HEK293 (cell line): Measurements from ENCODE around the gene CLEC16A.

Experiments used
- CTCF ChIA-PET: fragments of 350-600 bp; formaldehyde crosslinking; extraction: SDS; loops from one replicate; lab custom pipeline; 2021; ENCODE audit warnings: antibody characterized with exemption; lab: Yijun Ruan, JAX
- POLR2A ChIA-PET: fragments of 300-600 bp; formaldehyde crosslinking; extraction: SDS; loops from one replicate; lab custom pipeline; 2020; ENCODE audit warnings: antibody characterized with exemption, inconsistent platforms; lab: Yijun Ruan, JAX
- H3K27ac ChIP-seq: fragments of 200-500 bp; sonication (Bioruptor generic); 2 replicates; pipeline ENCODE4 v1.5.1; 2014; ENCODE audit warnings: low read depth, low read length, control low read depth, inconsistent platforms; ENCODE audit errors: extremely low read depth
- H3K36me3 ChIP-seq, 2 experiments: fragments of 200-500 bp in 1 of 2; sonication (Bioruptor generic) in 1 of 2; 1 replicate in 1 of 2; 2 replicates in 1 of 2; pipeline ENCODE4 v1.5.1; 2014 to 2017; ENCODE audit warnings: inconsistent platforms in 2 of 2, low read length in 2 of 2; ENCODE audit not compliant: control insufficient read depth in 2 of 2, insufficient read depth in 1 of 2
- H3K4me1 ChIP-seq: fragments of 200-500 bp; sonication (Bioruptor generic); 2 replicates; pipeline ENCODE4 v1.5.1; 2014; ENCODE audit warnings: mild to moderate bottlenecking, low read length, inconsistent platforms; ENCODE audit not compliant: control insufficient read depth, insufficient read depth
- H3K4me3 ChIP-seq: 2 replicates; pipeline ENCODE4 v1.5.1; 2011; ENCODE audit warnings: low read depth, mild to moderate bottlenecking, control low read depth, low read length, moderate library complexity
- H3K9me3 ChIP-seq: fragments of 200-500 bp; sonication (Bioruptor generic); 2 replicates; pipeline ENCODE4 v1.5.1; 2014; ENCODE audit warnings: low read depth, low read length, inconsistent platforms; ENCODE audit not compliant: control insufficient read depth, insufficient read depth
- REPIN1 ChIP-seq: fragments of 450-650 bp; formaldehyde crosslinking; IDR thresholded peaks from 2 replicates; pipeline ENCODE4 v1.5.1; 2017; ENCODE audit warnings: missing biosample characterization, missing genetic modification characterization, low read depth
- SALL2 ChIP-seq: fragments of 450-650 bp; formaldehyde crosslinking; IDR thresholded peaks from 2 replicates; pipeline ENCODE4 v1.5.0; 2017; ENCODE audit warnings: missing biosample characterization, mild to moderate bottlenecking, missing genetic modification characterization, borderline replicate concordance
- ZNF202 ChIP-seq: fragments of 450-650 bp; formaldehyde crosslinking; IDR thresholded peaks from 2 replicates; pipeline ENCODE4 v1.5.1; 2016; ENCODE audit warnings: missing biosample characterization, missing genetic modification characterization, borderline replicate concordance
- ZNF266 ChIP-seq: fragments of 450-650 bp; formaldehyde crosslinking; IDR thresholded peaks from 2 replicates; pipeline ENCODE4 v1.5.1; 2016; ENCODE audit warnings: missing biosample characterization, missing genetic modification characterization, low read depth
- ZNF354C ChIP-seq: fragments of 450-650 bp; formaldehyde crosslinking; IDR thresholded peaks from 2 replicates; pipeline ENCODE4 v1.5.1; 2016; ENCODE audit warnings: missing biosample characterization, missing genetic modification characterization, low read depth, borderline replicate concordance
- ZNF426 ChIP-seq: fragments of 450-650 bp; formaldehyde crosslinking; IDR thresholded peaks from 2 replicates; pipeline ENCODE4 v1.5.1; 2017; ENCODE audit warnings: missing biosample characterization, missing genetic modification characterization, mild to moderate bottlenecking, inconsistent platforms, moderate library complexity
- ZNF544 ChIP-seq: fragments of 450-650 bp; formaldehyde crosslinking; IDR thresholded peaks from 2 replicates; pipeline ENCODE4 v1.5.0; 2017; ENCODE audit warnings: missing biosample characterization, missing genetic modification characterization
- TF ChIP-seq, protein P1 (sequence below): fragments of 450-650 bp; formaldehyde crosslinking; IDR thresholded peaks from 2 replicates; pipeline ENCODE4 v1.5.1; 2016; ENCODE audit warnings: missing biosample characterization, missing genetic modification characterization
- TF ChIP-seq, protein P2 (sequence below): fragments of 450-650 bp; formaldehyde crosslinking; IDR thresholded peaks from 2 replicates; pipeline ENCODE4 v1.5.1; 2017; ENCODE audit warnings: missing biosample characterization, missing genetic modification characterization
- TF ChIP-seq, protein P3 (sequence below): fragments of 450-650 bp; formaldehyde crosslinking; IDR thresholded peaks from 2 replicates; pipeline ENCODE4 v1.5.1; 2016; ENCODE audit warnings: missing biosample characterization, missing genetic modification characterization
- TF ChIP-seq, protein P4 (sequence below): fragments of 450-650 bp; formaldehyde crosslinking; IDR thresholded peaks from 2 replicates; pipeline ENCODE4 v1.5.1; 2016; ENCODE audit warnings: missing biosample characterization, missing genetic modification characterization

CLEC16A gene

DNA sequence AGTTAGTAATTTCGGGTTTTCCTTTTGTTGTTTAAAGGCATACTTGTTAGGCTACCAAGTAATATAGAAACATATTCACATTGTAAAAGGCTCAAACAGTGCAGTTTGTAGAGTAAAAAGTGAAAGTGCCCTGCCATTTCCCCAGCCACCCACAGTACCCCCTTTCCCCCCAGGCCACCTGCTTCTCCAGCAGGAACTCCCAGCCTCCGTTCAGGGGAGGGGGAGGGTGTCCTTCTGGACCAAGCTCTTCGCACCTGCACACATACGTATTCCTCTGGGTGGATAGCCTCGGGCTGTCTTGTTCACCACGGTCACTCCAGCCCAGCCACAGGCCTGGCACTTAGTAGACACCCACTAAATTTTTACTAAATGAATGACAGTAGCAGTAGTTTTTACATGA is 144.5 kb downstream of the CLEC16A start (continued):
- TF ChIP-seq, protein P1, sequence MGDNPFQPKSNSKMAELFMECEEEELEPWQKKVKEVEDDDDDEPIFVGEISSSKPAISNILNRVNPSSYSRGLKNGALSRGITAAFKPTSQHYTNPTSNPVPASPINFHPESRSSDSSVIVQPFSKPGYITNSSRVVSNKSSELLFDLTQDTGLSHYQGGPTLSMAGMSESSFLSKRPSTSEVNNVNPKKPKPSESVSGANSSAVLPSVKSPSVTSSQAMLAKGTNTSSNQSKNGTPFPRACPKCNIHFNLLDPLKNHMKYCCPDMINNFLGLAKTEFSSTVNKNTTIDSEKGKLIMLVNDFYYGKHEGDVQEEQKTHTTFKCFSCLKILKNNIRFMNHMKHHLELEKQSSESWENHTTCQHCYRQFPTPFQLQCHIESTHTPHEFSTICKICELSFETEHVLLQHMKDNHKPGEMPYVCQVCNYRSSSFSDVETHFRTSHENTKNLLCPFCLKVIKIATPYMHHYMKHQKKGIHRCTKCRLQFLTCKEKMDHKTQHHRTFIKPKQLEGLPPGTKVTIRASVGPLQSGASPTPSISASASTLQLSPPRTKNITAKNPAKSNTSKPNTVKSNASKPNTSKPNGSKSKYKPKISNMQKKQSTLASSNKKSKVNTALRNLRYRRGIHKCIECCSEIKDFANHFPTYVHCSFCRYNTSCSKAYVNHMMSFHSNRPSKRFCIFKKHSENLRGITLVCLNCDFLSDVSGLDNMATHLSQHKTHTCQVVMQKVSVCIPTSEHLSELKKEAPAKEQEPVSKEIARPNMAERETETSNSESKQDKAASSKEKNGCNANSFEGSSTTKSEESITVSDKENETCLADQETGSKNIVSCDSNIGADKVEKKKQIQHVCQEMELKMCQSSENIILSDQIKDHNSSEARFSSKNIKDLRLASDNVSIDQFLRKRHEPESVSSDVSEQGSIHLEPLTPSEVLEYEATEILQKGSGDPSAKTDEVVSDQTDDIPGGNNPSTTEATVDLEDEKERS, result no peak

DNA sequence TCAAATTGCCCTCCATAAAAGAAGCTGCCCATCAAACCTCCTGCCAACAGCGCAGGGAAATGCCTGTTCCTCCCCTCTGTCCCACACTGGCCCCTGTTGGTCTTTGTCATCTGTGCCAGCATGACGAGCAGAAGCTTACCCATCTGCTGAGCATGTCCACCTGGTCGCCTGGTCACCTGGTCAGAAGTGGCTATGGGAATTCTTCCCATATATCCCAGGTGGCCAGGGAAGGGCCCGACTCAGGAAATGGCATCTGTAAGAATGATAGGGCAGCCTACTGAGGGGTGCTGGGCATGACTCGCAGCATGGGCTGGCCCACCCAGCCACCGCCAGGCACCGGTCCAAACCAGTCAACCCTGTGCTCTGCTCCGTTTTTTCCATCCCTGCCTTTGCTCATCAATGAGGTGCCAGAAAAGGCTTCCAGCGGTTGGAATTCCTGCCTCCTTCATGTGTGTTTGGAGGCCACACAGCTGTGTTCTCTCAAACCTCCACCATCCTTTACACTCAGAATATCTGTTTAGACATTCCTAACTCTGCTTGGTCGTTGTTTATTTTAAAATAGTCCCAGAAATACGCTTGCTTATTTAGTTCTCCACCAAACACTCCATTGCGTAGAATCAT is 145.2 kb downstream of the CLEC16A start:
- Histone ChIP-seq H3K4me3 (no peak overlapping the region), H3K4me1 (no peaks in the 10 kb centered on the region), H3K36me3 (no peaks in the 10 kb centered on the region), H3K9me3 (no peaks in the 10 kb centered on the region), H3K27ac (no peak overlapping the region)
- ChIA-PET CTCF (no interaction called here), POLR2A (no interaction called here)
- TF ChIP-seq ZNF202 (tag by site-specific recombination), result no peak
- TF ChIP-seq SALL2 (tag by site-specific recombination), result no peak
- TF ChIP-seq ZNF354C (tag by site-specific recombination), result no peak
- no peak for TF ChIP-seq ZNF266 (tag by site-specific recombination)

DNA sequence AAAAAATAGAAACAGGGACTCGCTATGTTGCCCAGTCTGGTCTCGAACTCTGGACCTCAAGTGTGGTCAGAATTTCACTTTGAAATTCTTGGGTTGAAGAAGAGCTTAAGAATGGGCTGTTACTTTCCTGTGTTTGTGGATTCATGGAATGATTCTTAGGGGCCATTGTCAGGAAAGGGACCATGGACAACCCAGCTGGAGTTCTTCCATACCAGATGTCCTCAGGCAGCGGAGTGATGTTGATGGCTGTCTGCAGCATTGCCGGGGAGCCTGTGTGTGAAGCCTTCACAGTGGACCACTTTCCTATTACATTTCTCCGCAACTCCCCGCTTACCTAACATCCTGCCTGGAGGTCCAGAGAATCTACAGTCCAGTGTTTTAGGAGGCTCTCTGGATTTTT is 145.9 kb downstream of the CLEC16A start:
- ChIA-PET POLR2A (interaction anchor here (0.6 kb wide), 1 partner anchor 126 kb away, joined by 6 read pairs; no protein-coding TSS in a partner anchor), CTCF (no interaction called here)
- no peaks in the 10 kb centered on the region for H3K4me1 ChIP-seq

DNA sequence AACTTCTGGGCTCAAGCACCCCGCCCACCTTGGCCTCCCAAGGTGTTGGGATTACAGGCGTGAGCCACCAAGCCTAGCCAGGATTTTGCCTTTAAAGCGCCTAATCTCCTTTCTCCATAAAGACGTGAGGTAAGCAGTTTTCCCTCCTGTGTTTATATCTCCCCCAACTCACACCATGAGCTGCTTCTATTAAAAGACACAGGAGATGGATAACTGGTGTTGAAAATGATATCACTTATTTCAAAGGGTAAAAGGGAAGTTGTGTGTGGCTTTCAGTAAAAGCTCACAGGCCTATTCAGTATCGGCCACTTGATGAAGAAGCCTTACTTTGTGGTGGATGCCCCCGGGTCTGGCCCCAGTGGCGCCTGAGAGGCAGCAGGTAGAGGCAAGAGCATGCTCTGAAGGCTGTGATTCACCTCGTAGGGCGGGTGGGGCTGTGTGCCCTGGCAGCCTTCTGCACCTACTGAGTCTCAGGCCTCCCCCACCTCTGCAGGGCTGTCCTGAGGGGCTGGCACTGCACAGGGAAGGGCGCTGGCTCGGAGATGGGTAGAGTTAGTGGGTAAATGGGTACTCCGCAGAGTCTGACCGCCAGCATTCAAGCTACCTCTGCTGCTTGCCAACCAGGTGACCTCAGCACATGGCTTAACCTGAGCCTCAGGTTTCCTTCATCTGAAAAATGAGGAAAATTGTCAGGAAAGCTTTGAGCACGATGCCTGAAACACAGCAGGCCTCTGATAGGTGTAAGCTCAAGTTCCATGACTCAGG is 146.8 kb downstream of the CLEC16A start:
- no peaks in the 10 kb centered on the region for H3K9me3 ChIP-seq
- no peak overlapping the region for H3K4me3 ChIP-seq
- CTCF ChIA-PET, result interaction anchor here (0.6 to 1.0 kb wide), 2 partner anchors 127 to 1001 kb away, joined by 3 to 4 read pairs; no protein-coding TSS in a partner anchor
- no peak overlapping the region for H3K27ac ChIP-seq
- TF ChIP-seq, protein P2, sequence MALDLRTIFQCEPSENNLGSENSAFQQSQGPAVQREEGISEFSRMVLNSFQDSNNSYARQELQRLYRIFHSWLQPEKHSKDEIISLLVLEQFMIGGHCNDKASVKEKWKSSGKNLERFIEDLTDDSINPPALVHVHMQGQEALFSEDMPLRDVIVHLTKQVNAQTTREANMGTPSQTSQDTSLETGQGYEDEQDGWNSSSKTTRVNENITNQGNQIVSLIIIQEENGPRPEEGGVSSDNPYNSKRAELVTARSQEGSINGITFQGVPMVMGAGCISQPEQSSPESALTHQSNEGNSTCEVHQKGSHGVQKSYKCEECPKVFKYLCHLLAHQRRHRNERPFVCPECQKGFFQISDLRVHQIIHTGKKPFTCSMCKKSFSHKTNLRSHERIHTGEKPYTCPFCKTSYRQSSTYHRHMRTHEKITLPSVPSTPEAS (tag by site-specific recombination), result no peak
- H3K4me1 ChIP-seq, result no peaks in the 10 kb centered on the region
- H3K36me3 ChIP-seq, result no peaks in the 10 kb centered on the region
- POLR2A ChIA-PET, result no interaction called here

More for the DNA sequence above, 145.9 kb downstream of the CLEC16A start:
- Histone ChIP-seq H3K27ac (no peak overlapping the region), H3K36me3 (no peaks in the 10 kb centered on the region), H3K4me3 (no peak overlapping the region), H3K9me3 (no peaks in the 10 kb centered on the region)
- no peak for TF ChIP-seq ZNF544 (tag by site-specific recombination)
- TF ChIP-seq, protein P3, sequence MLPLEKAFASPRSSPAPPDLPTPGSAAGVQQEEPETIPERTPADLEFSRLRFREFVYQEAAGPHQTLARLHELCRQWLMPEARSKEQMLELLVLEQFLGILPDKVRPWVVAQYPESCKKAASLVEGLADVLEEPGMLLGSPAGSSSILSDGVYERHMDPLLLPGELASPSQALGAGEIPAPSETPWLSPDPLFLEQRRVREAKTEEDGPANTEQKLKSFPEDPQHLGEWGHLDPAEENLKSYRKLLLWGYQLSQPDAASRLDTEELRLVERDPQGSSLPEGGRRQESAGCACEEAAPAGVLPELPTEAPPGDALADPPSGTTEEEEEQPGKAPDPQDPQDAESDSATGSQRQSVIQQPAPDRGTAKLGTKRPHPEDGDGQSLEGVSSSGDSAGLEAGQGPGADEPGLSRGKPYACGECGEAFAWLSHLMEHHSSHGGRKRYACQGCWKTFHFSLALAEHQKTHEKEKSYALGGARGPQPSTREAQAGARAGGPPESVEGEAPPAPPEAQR (tag by site-specific recombination), result no peak
- no peak for TF ChIP-seq ZNF426 (tag by site-specific recombination)
- TF ChIP-seq, protein P4, sequence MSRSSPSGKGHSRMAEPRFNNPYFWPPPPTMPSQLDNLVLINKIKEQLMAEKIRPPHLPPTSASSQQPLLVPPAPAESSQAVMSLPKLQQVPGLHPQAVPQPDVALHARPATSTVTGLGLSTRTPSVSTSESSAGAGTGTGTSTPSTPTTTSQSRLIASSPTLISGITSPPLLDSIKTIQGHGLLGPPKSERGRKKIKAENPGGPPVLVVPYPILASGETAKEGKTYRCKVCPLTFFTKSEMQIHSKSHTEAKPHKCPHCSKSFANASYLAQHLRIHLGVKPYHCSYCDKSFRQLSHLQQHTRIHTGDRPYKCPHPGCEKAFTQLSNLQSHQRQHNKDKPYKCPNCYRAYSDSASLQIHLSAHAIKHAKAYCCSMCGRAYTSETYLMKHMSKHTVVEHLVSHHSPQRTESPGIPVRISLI (tag by site-specific recombination), result no peak
- TF ChIP-seq REPIN1, result no peak
